GM12801 (cell line): ENCODE measurements around the gene GJD3.

Experiments
- TF ChIP-seq, protein P1 (sequence below): IDR thresholded peaks from one replicate; pipeline ENCODE4 v1.5.1; 2011; ENCODE audit warnings: control low read depth; ENCODE audit not compliant: insufficient read length; ENCODE audit errors: extremely low read depth

Gene GJD3

GRCh38 chr17:40321961-40322357 lies 42.6 kb downstream of the GJD3 start:
- TF ChIP-seq, protein P1, sequence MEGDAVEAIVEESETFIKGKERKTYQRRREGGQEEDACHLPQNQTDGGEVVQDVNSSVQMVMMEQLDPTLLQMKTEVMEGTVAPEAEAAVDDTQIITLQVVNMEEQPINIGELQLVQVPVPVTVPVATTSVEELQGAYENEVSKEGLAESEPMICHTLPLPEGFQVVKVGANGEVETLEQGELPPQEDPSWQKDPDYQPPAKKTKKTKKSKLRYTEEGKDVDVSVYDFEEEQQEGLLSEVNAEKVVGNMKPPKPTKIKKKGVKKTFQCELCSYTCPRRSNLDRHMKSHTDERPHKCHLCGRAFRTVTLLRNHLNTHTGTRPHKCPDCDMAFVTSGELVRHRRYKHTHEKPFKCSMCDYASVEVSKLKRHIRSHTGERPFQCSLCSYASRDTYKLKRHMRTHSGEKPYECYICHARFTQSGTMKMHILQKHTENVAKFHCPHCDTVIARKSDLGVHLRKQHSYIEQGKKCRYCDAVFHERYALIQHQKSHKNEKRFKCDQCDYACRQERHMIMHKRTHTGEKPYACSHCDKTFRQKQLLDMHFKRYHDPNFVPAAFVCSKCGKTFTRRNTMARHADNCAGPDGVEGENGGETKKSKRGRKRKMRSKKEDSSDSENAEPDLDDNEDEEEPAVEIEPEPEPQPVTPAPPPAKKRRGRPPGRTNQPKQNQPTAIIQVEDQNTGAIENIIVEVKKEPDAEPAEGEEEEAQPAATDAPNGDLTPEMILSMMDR, result no peak

DNA sequence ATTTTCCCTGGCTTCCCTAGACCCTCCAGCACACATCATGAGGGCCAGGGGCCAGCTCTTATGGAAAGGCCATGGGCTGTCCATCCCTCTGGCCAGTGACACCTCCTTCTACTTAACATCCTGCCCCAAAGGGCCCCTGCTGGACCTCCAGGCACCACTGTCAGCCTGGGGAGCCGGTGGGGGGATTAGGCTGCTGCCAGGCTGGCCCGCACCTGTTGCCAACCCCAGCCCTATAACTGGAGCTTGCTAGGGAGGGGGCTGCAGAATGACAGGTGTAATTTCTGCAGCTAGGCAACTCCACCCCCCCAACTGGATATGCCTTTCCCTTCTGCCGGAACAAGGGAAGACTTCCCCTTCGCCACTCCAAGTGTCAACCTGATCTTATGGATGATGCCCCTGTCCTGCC lies 43.0 kb downstream of the GJD3 start:
- TF ChIP-seq, protein P1, result no peak

DNA sequence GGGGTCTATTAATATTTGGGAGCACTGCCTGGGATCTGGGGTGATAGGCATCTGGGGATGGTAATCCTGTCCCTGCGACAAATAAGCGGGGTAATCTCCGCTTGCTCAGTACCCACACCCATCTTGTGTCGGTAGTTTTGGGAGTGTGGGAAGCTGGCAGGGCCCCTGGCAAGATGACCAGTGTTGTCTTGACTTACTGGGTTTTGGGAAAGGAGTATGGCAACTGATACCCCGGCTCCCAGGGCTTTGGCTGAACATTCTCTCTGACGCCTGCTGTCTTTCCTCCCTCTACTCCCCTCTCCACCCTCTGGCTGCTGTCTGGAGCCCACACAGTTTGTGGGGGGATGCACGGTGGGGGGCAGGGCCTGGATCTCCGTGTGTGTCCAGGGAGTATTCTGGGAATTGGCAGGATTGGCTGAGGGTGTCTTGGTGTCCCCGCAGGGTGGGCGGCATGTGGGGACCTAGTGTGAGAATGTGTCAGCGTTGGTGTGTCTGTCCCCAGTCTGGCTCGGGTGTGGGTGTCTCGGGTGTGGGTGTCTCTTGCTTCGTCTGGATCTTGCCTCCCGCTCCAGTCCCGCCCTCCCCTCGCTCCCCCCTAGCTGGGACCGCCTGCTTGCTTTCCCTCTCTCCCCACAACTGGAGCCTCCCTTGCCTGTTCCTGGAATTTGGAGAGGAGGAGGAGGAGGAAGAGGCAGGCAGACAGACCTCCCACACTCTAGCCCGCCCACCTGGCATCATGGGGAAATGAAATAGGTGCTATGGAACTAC lies 43.6 kb downstream of the GJD3 start:
- TF ChIP-seq, protein P1, result no peak

DNA sequence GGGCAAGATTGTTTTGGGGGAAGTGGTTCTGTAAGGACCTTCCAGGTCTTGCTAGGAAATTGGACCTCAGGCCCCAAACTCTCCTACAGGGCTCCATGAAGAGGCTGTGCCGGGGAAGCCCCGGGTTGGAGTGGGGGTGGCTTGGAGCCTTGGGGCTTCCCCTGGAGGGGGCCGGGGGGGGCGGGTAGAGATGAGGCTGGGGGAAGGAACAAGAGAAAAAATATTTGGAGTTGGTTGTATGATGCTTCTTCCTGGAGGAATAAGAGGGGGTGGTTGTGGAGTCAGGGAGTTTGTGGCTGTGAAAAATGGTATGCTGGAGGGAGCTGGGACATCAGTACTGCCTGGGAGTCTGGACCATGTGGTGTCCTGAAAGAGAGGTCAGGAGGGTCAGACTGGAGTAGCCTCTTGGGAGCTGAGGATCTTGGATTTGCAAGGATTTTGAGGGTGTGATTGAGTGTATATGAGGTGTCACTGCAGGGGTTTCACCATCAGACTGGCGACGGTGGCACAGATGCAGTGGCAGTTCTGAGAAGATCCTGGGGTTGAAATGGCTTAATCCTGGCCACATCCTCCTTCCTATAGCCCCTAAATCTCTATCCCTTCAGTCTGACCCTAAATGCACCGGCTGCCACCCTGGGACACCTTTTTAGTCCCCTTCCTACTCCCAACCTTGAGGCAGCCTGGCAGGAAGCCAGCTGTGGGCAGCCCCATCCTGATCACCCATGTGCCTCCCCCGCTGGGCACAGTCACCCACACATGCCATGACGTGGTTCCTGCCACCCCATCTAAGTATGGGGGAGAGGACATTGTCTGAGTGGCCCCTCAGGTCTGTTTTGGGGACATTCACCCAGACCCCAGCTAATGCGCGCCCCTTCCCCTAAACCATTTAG lies 44.6 kb downstream of the GJD3 start:
- TF ChIP-seq, protein P1, result no peak

DNA sequence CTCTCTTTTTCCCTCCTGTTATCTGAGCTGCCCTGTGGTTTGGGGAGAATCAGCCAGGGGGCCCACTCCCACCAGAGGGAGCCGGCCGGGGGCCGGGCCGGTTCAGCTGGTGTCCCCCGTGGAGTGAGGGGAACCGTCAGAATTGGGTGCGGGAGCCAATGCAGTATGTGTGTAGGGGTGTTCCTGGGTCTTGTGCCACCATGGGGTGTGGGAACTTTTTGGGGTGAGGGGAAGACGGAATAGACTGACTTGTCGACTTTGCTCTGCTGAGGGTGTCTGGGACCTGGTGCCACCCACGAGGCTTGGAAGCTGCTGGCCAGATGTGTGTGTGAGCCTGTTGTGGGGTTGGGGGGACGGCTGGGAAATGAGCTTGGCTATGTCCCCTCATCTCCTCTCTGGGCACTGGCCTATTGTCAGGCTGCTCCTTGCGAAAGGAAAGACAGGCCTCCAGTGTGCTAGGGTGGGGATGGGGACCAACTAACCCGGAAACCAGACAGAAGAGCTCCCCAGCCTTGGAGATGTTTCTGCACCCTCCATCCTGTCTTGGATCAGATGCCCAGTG lies 45.6 kb downstream of the GJD3 start:
- TF ChIP-seq, protein P1, result no peak

DNA sequence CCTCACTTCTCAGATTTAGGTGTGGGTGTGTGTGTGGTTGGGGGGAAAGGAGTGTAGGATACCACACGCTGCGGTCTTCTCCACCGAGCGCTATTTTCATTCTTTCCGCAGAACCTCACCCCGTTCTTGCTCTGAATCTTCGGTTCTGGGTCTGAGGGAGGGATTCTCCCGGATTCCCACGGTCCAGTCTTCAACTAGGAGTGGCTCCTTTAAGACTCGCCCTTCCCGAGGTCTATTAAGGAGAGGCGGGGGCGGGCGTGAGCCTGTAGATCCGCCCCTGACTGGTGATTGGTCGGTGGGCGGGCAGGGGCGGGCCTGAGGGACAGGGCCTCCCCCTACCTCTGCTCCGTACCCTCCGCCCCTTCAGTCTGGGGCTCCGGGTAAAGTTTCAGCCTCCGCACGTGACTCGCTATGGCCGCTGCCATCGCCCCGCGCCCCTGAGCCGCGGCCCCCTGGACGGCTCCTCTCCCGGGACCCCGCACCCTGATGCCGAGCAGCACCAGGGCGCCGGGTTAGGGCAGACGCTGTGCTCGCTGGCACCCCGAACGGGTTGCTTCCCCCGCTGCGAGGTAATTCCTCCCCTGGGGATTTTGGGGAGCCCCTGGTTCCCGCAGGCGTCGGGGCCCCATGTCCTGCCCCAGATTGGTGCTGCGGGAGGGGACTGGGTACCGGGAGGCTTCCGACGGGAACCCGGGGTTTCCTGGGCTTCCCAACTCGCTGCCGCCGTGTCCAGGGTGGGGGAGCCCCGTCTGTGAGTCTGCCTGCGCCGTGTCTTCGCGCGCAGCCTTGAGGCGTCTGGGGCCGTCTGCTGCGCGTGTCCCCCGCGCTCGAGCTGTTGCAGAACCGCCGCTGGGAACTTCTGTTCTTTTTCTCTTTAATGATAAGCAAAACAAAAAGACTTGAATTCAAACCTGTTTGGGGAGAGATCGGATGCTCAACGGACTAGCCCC lies 46.4 kb downstream of the GJD3 start:
- TF ChIP-seq, protein P1, result no peak
